Activated effector memory CD4-positive, alpha-beta T cell treated with Interleukin-2 at 50 U/mL for 16 hours (primary cell): ENCODE results near the gene CROCC.

Experiments used
- DNase-seq: peaks from one replicate; pipeline ENCODE4 v3.0.0-alpha.2; 2020

The CROCC gene

DNA sequence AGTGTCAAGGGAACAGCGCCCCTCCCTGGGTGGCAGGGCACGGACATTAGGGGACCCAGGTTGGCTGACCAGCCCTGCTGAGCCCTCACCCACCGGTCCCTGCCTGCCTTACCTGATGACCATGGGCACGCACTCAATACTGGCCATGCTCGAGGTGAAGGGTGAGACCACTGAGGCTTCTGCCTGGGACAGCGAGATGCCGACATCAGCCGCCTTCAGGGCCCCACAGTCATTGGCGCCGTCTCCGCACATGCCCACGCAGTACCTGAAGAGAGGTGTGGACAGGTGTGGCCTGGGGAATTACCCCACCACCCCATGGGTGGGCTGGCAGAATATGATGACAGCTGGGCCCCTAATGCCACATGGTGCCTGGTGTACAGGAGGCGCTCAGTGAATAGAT, 66.5 kb downstream of the CROCC start:
- DNase-seq: no peak

DNA sequence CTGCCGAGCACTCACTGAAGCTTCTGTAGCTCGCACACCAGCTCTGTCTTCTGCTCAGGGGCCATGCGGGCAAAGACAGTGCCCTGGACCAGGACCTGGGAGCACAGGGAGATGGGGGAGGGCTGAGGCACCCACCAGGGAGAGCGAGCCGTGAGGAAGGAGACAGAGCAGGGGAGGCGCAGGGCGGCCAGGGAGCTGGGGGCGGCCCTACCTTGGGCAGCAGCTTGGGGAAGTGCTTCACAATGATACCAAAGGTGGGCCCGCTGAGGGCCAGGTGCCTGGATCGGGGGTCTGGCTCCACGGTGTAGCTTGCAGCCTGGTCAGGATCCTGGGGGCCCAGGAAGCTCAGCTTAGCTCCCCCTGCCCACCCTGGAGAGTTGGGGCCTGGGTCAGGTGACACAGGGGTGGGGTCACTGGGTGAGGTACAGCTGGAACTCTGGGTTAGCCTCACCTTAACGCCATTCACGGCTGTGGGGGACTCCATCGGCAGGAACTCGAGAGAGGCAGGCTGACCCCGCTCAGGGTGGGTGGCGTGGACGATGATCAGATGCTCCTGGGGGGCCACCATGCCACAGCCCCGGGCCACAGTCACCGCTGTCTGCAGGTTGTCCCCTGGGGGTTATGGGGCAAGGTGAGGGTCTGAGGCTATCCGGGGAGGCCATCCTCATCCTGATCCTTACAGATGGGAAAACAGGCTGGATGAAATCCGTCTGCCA, 68.1 kb downstream of the CROCC start:
- DNase-seq: no peak

DNA sequence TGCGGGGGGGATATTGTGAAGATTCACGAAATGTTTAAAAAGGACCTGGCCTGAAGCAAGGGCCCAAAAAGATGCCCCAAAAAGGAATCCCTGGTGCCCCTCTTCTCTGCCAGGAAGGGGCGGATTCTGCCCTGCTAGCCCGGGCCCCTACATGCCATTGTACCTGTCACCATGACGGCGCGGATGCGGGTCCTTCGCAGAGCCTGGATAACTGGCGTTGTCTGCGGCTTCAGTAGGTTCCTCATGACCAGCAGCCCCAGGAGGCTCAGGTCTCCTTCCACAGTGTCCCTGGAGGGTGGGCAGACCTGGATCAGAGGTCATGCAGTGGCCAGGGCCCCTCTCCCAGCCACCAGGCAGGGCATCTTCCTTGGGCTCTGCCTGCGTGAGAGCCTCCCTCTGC, 69.8 kb downstream of the CROCC start:
- no peak for DNase-seq

DNA sequence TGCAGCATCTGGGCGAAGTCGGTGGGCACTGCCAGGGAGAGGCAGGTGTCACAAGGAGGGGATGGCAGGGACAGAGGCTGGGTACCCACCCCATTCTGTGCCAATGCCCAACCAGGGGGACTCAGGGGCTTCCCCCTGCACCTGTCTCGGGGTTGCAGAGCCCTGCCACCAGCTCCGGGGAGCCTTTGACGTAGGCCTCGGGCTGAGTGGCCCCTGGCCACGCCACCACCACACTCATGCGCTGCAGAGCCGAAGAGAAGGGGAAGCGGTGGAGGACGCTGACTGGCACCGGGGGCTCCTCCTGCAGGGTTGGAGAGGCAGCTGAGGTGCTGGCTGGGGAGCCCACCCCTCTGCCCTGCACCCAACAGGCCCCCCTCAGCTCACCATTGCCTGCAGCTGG, 70.4 kb downstream of the CROCC start:
- DNase-seq: no peak

DNA sequence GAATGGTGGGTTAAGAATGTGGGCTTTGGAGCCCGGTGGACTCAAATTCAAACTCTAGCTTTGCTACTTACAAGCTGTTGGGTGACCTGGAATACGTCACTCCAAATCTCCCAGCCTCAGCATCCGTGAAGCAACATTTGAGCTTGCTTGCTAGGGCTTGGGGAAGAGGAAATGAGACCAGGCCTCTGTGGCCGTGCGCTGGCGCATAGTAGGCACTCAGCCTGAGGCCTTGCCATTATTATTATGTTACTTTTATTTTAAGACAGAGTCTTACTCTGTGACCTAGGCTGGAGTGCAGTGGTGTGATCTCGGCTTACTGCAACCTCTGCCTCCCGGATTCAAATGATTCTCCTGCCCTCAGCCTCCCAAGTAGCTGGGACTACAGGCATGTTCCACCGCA, 70.9 kb downstream of the CROCC start:
- DNase-seq: no peak

DNA sequence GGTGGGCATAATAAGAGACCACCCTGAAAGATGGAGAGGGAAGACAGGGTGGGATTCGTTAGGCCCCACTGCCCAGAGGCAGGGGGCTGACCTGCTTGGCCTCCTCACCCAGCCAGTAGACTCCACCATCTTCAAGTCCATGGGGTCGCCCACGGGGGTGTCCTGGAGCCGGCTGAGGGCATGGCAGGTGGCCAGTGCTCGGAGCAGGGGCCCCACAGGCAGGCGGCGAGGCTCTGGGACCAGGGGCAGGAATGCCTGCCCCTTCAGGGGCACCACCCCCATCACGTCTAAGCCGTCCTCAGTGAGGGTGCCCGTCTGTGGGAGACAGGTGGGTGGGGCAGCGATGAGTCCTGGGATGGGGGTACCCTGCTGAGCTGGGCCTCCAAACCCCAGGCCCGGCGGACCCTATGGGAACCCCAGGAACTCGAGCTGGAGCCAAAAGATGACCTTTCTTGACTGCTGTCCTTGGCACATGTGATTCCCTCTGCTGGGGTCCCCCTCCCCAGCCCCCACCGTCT, 71.8 kb downstream of the CROCC start:
- DNase-seq: no peak

DNA sequence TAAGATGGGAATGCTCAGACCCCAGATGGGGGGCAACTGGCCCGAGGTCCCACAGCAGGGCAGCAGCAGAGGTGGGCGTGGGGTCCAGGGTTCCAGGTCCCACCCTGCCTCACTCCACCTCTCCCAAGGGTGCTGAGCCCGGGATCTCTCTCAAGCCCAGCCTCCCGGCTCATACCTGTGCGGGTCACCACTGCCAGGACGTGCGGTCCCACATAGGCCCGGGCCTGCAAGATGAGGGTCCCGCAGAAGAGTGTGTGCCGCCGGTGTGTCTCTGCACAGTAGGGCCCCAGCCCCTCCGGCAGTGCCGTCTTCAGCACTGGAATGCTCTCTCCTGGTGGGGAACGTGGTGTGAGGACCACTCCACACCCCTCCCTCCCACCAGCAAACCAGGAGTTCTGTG, 75.1 kb downstream of the CROCC start:
- DNase-seq: no peak

DNA sequence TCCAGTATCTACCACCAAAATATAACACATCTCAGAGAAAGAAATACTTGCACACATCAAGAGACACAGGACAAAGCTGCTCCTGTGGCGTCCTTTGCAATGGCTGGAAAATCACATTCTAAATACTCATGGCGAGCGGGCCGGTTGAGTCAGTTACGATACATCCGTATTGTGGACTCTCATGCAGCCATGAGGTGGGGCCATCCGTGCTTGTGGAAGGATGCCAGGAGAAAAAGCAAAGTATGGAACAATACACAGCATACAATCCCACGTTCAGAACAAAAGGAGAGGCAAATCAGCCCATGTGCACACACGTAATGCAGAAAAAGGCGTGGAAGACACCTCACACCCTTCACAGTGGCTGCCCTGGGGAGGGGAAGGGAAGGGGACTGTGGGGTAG, 76.9 kb downstream of the CROCC start:
- no peak for DNase-seq

DNA sequence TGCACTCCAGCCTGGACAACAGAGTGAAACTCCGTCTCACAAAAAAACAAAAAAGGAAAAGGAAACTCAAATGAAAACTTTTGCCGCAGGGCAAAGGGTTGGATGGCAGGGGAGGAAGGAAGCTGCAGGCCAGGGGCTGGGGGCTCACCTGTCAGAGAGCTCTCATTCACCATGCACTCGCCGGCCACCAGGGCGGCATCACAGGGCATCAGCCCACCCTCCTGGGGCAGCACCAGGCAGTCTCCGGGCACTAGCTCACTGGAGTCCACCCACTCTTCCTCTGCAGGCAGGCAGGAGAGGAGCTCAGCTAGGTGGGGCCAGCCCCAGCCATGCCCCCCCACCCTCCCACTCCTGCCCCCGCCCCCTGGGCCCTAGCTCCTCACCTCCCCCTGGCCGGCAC, 78.1 kb downstream of the CROCC start:
- DNase-seq: no peak

DNA sequence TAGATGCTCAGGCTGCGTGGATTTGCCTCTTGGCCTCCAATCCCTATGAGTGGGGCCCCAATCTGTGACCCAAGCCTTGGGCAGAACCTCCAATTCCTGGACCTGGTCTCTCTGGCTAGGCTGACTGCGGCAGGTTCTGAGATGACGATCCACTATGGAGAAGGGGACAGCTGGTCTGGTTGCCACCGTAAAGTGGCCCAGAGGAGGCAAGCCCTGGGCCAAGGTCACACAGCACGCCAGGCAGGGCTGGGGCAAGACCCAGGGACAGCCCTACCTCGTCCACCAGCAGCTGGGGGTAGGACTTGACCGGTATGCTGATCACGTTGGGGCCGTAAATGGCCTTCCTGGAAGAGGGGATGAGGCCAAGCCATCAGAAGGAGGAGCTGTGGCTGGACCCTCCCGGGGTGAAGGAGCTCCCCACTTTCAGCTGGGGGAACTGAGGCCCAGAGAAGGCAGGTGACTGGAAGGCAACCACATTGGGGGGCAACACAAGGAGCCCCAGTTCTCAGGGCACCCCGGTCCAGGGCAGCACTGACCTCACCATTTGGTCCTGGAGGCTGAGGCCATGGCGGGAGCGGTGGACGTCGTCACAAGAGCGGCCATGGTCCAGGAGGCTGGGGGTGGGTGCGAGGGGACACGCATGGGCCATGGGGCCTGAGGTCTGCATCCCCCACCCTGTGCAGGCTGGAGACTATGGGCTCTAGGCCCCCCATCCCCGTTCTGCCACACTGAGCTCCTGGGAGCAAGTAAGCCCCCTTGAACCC, 80.2 kb downstream of the CROCC start:
- no peak for DNase-seq

DNA sequence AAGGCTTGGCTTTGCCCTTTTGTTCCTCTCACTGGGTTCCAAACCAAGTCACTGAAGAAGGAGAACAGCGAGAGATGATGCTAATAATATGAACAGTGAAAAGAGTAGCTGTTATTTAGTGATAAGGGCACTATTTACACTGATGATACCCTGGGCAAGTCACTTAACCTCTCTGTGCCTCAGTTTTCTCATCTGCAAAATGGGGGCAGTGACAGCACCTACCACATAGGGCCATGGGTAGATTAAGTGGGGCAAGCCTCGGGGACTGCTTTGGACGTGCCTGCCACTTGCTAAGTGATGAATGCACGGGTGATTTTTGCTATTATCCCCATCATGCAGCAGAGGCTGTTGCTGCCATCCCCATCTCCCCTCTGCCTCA, 80.8 kb downstream of the CROCC start:
- DNase-seq: no peak

DNA sequence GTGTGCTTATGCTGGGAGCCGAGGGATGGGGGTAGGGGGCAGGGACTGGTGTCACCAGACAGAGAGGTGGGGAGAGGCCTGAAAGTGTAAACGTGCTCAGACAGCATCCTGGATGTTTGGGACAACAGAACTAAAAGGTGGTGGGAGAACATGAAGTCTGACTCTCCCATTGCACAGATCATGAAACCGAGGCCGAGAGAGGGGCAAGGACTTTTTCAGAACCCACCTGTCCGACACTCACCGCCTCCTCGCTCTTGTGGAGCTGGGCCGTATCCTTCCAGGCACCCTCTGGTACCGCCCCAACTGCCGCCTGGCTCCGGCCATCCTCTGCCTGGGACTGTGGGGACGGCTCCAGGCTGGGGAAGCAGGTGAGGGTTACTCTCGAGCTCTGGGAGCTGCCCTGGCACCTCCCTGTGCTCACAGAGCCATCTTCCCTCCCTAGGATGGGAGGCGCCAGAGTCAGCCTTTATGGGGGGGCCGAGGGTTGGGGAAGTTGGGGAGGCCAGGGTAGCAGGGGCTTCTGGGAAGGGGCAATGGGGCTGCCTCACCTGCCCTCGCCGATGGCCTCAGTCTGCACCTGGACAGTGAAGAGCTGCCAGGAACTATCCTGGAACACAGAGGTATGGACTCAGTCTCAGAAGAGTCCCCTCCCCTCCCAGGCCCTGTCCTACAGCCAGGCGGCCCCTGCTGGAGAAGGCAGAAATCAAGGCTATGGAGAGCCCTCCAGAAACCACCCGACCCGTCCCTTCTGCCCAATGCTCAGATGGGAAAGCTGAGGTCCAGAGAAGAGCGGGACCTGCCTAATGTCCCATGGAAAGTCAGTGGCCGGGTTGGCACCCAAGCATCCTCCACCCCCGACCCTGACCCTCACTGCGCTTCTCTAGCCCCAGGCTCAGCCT, 83.0 kb downstream of the CROCC start:
- DNase-seq: no peak

DNA sequence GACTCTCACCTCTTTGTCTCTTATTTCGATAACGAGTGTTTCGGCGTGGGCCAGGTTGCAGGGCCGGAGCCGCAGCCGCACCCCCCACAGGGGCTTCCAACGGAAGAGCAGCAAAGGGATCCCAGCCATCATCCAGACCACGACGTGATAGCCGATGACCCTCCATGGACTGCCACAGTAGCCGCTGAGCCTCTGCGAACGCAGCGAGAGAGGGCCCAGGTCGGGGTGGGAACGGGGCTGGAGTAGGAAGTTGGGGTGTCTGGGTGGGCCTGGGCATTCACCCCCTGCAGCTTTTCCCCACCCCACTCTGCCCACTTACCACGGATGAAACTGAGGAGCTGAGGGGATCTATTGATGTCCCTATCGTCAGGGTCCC, 83.6 kb downstream of the CROCC start:
- DNase-seq: no peak

DNA sequence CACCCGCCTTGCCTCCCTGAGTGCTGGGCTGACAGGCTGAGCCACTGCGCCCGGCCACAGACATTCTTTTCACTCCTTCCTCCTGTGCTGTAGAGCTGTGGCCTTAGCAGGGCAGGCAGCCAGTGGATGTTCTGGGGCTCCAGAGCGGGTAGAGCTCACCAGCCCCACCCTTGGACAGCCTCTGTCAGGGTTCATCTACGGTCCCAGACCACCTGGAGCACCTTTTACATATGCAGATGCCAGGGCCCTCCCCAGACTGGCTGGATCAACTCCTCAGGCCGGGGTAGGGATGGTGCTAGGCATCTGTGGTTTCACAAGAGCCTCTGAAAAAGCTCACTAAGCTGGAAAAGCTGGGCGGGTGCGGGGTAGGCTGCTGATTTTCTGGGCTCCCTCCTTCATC, 85.4 kb downstream of the CROCC start:
- DNase-seq: no peak

DNA sequence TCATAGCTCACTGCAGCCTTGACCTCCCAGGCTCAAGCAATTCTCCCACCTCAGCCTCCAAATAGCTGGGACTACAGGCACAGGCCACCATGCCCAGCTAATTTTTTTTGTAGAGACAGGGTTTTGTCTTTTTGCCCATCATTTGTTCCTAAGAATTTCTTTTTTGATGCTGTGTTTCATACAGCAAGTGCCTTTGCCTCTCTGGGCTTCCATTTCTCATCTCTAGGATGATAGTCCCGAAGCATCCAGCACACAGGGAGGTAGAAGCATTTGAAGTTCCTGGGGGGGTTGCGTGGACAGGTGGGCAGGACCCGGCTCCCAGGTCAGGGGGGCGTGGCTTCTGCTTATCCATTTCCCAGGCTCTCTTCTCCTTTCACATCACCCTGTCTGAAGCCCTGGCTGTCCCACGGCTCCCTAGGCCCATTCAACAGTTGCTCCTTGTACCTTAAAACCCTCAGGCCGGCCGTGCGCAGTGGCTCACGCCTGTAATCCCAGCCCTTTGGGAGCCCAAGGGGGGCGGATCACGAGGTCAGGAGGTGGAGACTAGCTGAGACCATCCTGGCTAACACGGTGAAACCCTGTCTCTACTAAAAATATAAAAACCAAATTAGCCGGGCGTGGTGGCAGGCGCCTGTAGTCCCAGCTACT, 86.6 kb downstream of the CROCC start:
- no peak for DNase-seq

DNA sequence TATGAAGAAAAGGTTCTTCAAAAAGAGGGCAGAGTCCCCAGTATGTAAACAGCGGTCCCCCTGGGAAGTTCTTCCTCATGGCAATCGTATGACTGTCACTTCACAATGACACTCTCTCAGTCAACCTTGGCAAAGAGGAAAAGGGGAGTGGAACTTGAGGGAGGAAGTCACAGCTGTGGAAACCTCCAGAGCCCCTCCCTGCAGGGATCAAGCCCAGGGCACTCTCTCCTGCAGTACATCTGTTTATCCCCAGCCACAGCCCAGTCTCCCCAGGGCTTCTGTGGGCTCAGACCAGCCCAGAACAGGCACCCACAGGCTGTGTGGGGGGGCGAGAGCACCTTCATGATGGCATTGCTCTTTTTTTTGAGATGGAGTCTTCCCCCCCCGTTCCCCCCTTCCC, 88.0 kb downstream of the CROCC start:
- no peak for DNase-seq

DNA sequence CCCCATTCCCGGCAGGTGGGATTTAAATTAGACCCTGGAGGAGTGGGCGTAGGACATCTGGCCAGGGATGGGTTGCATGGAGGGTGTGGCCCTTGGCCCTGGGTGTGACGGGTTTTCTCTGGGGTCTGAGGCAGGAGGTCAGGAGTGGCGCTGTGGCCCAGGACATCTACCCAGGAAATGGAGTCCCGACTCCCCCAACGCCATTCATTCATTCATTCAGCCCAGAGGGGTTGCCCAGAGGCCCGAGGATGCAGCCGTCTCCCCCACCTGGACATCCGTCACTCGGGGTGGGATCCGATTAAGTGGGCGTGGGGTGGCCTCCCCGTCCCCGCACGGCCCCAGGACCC, 89.3 kb downstream of the CROCC start:
- no peak for DNase-seq

DNA sequence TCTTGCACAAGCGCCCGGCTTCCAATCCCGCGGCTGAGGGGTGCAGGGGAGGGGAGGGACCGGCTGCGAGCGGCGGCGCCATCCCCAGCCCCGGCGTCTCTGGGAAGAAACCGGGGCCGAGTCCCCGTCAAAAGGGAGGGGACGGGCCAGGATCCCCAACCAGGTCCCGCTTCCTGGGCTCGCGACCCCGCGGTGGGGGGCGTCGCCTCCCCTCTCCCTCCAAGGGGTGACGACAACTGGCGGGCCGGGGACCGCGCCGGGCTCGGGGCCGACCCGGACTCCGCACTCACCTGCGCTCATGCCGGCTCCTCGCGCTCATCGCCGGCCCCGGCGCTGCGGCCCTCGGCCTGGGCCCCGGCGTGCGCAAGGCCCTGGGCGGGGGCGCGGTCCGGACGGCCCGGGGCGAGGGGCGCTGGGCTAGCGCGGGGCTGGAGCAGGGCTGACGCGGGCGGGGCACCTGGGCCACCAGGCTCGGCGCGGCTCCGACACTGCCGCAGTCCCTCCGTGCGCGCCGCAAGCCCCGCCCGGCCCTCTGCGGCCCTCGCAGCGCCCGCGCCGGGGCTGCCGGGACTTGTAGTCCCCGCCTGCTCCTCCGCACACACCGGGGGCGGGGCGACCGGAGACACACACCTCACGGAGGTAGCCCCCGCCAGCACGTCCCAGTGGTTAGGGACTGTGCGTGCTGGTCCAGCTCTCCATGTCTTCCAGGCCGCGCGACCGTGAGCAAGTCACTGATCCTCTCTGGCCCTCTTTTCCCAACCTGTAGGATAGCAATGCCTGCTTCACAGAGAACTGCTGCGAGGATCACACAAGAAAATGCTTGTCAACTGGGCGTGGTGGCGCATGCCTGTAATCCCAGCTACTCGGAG, 89.9 kb downstream of the CROCC start, which contains the start of gene ATP13A2:
Gene ATP13A2 (minus strand): TSS at position 490 of the 869 bp plus-strand sequence. CDS start 190 bp downstream, at position 300.
- DNase-seq: peak; percentile 77

DNA sequence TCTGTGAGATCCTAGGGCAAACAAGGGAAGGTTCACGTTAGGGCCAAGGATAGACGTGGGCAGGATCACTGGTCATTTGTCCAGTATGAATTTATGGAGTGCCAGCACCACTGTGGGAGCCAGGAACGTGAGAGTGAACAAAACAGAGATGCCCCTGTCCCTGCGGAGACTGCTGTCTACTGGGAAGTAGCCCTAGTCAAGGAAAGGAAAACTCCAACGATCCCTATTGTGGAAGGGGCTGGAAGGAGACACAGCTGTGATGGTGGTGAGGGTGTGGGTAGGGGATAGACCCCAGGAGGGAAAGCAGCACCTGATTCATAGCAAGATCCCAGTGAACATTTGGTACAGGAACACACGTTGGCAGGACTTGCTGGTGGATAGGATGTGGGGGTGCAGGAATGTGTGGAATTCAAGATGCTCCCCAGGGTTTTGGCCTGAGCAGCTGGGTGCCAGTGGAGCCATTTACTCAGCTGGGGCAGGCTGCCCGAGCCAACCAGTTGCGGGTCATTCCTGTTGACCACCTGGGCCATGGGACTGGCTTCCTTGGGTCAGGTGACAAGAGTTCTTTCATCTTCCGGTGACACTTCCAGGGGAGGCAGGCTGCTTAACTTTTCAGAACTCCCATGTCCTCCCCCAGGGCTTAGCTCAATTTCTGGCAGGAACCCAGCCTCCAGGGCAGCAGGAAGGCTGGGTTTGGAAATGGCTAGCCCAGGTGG, 91.2 kb downstream of the CROCC start:
- DNase-seq: no peak

DNA sequence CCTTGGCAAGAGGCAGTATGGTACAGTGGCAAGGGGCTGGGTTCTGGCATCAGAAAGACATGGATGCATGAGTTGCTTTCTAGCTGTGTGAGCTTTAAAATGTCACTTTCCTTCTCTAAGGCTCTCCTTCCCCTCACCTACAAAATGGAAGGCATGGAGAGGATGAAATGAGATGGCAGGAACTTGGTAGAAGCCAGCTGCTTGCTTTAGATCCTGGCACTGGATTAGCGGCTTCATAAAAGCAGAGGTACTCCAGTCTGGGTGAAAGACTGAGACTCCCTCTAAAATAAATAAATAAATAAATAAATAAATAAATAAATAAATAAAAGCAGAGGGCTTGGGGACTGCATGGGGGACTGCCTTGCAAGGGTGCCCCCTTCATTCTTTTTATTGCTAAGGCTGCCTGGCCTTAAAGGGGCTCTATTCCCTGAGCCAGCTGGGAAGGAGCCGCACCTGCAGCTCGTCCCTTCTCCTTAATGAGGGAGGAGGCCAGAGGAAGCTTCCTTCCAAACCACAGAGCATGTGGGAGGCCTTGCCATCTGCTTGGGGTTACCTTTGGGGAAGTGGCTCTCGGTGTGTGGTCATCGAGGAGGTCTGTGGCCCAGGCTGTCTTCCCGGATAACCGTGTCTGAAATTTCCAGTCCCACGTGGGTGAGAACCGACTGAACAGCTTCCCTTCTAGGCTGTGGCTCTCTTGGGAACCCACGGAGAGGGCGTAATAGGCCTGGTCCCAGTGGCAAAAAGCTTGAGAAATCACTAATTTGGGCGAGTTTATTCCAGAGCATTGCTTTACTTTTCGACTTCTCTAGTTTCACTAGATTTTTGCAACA, 92.0 kb downstream of the CROCC start:
- DNase-seq: no peak
